Endodermal cell (in vitro differentiated cells): ENCODE results near the gene PRPF38B. TPM values are rescaled to one million over a fixed set of nuclear protein-coding genes. Genes with fewer than 3 reads are reported as not detected.
"Not testable (repeated sequence)": the region's sequence is repeated elsewhere in the genome, so short reads cannot be mapped to it uniquely, and the experiment has no call there.

ENCODE experiments used
- DNase-seq: peaks from one replicate; pipeline ENCODE4 v3.0.0-alpha.2; 2017
- H3K27ac ChIP-seq: 2 replicates; pipeline ENCODE4 v1.5.1; 2013; ENCODE audit warnings: mild to moderate bottlenecking, low read depth, low read length, moderate library complexity
- H3K27me3 ChIP-seq: 2 replicates; pipeline ENCODE4 v1.6.1; 2013; ENCODE audit warnings: mild to moderate bottlenecking, low read length, moderate library complexity; ENCODE audit not compliant: insufficient read depth, control insufficient read depth, poor library complexity, severe bottlenecking
- H3K36me3 ChIP-seq: 2 replicates; pipeline ENCODE4 v1.7.0; 2013; ENCODE audit warnings: mild to moderate bottlenecking, low read length, moderate library complexity; ENCODE audit not compliant: control insufficient read depth, insufficient read depth
- H3K4me1 ChIP-seq: one replicate; pipeline ENCODE4 v1.7.0; 2013; ENCODE audit warnings: low read length; ENCODE audit not compliant: control insufficient read depth, insufficient read depth
- H3K4me3 ChIP-seq: 2 replicates; pipeline ENCODE4 v1.5.1; 2013; ENCODE audit warnings: mild to moderate bottlenecking, low read length, moderate library complexity
- H3K9ac ChIP-seq: 2 replicates; pipeline ENCODE4 v1.6.1; 2013; ENCODE audit warnings: mild to moderate bottlenecking, low read length, moderate library complexity; ENCODE audit not compliant: poor library complexity, severe bottlenecking; ENCODE audit errors: extremely low read depth
- H3K9me3 ChIP-seq: 2 replicates; pipeline ENCODE4 v1.6.1; 2013; ENCODE audit warnings: mild to moderate bottlenecking, low read length, moderate library complexity; ENCODE audit not compliant: control insufficient read depth
- H3K27ac Mint-ChIP-seq: 2 replicates; pipeline ENCODE4 v1.8.0; 2020; ENCODE audit warnings: mixed read lengths
- H3K27me3 Mint-ChIP-seq: 2 replicates; pipeline ENCODE4 v1.8.0; 2021; ENCODE audit warnings: mild to moderate bottlenecking, mixed read lengths; ENCODE audit not compliant: insufficient read depth
- H3K36me3 Mint-ChIP-seq: 2 replicates; pipeline ENCODE4 v1.8.0; 2020; ENCODE audit warnings: low read depth, mixed read lengths
- H3K4me1 Mint-ChIP-seq: 2 replicates; pipeline ENCODE4 v1.8.0; 2020; ENCODE audit warnings: mixed read lengths
- H3K4me3 Mint-ChIP-seq: 2 replicates; pipeline ENCODE4 v1.8.0; 2020; ENCODE audit warnings: mild to moderate bottlenecking, moderate library complexity, mixed read lengths
- H3K9me3 Mint-ChIP-seq: 2 replicates; pipeline ENCODE4 v1.8.0; 2020; ENCODE audit warnings: mild to moderate bottlenecking, mixed read lengths
- CTCF ChIP-seq: fragments of 200-600 bp; sonication (generic); conservative IDR thresholded peaks from 2 replicates; pipeline ENCODE4 v1.5.0; 2021; ENCODE audit warnings: antibody characterized with exemption, mild to moderate bottlenecking
- WGBS, 2 experiments: methylation state at CpG; one replicate each; pipeline versions ENCODE4 v1.1.5 to v1.1.7; 2013; ENCODE audit warnings: missing lambda C conversion rate in 2 of 2, mixed read lengths in 1 of 2; ENCODE audit not compliant: insufficient coverage in 1 of 2, insufficient read length in 1 of 2; 5-methylcytosine and 5-hydroxymethylcytosine counted together
- total RNA-seq, 2 donors: library from RNA; stranded (reverse); fragmentation: NEBNext Ultra II Directional in 1 of 2; extraction: Animal tissue kit (Norgen Biotek cat#: 25700) in 1 of 2; gene quantifications; 2 replicates in 1 of 2; 3 replicates in 1 of 2; pipeline ENCODE4 v1.2.1, GENCODE V29; 2021

PRPF38B gene
- total RNA-seq, 2 donors from 2014 or later, result 45.0 to 47.3 TPM

GRCh38 chr1:108665067-108665466 is 27.0 kb upstream of the PRPF38B start:
- Histone ChIP-seq H3K27ac (no peak overlapping the region), H3K36me3 (no peaks in the 10 kb centered on the region), H3K9ac (no peak overlapping the region), H3K4me3 (no peak overlapping the region), H3K27me3 (peaks cover 26% of the 10 kb centered on the region), H3K9me3 (peaks cover 12% of the 10 kb centered on the region), H3K4me1 (no peaks in the 10 kb centered on the region)
- Mint-ChIP-seq H3K36me3 (no peaks in the 10 kb centered on the region), H3K27ac (no peak overlapping the region), H3K4me3 (no peak overlapping the region), H3K27me3 (peaks cover 24% of the 10 kb centered on the region), H3K9me3 (peaks cover 16% of the 10 kb centered on the region), H3K4me1 (no peaks in the 10 kb centered on the region)
- DNase-seq, result no peak
- 70% methylated on average over 2 of the region's 2 CpGs; no CpG with 5 or more reads in 1 of the 2 experiments for whole genome bisulfite sequencing, 2 experiments
- TF ChIP-seq CTCF, result no peak

GRCh38 chr1:108665771-108666170 is 26.3 kb upstream of the PRPF38B start:
- Histone ChIP-seq H3K27ac (no peak overlapping the region), H3K9me3 (peaks cover 12% of the 10 kb centered on the region), H3K9ac (no peak overlapping the region), H3K4me3 (no peak overlapping the region), H3K36me3 (no peaks in the 10 kb centered on the region), H3K27me3 (peaks cover 26% of the 10 kb centered on the region), H3K4me1 (no peaks in the 10 kb centered on the region)
- Mint-ChIP-seq H3K9me3 (peaks cover 13% of the 10 kb centered on the region), H3K4me3 (no peak overlapping the region), H3K27me3 (peaks cover 20% of the 10 kb centered on the region), H3K4me1 (no peaks in the 10 kb centered on the region), H3K27ac (no peak overlapping the region), H3K36me3 (no peaks in the 10 kb centered on the region)
- no peak for DNase-seq
- 80% methylated on average over 1 of the region's 1 CpG; no CpG with 5 or more reads in 1 of the 2 experiments for WGBS, 2 experiments
- TF ChIP-seq CTCF, result no peak

GRCh38 chr1:108667422-108667821 is 24.7 kb upstream of the PRPF38B start:
- not testable (repeated sequence) for H3K4me3 ChIP-seq, H3K27ac Mint-ChIP-seq, H3K4me1 ChIP-seq, H3K27ac ChIP-seq, H3K9ac ChIP-seq, H3K36me3 ChIP-seq, H3K36me3 Mint-ChIP-seq, DNase-seq, H3K9me3 ChIP-seq, H3K4me3 Mint-ChIP-seq, H3K4me1 Mint-ChIP-seq
- 94 to 97% methylated on average over 6 to 28 of the region's 28 CpGs for WGBS, 2 experiments
- H3K27me3 Mint-ChIP-seq, result peaks cover 13% of the 10 kb centered on the region
- H3K9me3 Mint-ChIP-seq, result peaks cover 12% of the 10 kb centered on the region
- peaks cover 12% of the 10 kb centered on the region for H3K27me3 ChIP-seq

GRCh38 chr1:108668777-108669176 is 23.3 kb upstream of the PRPF38B start:
- DNase-seq, result no peak
- H3K27me3 Mint-ChIP-seq, result peaks cover 2% of the 10 kb centered on the region
- H3K9me3 Mint-ChIP-seq, result peaks cover 12% of the 10 kb centered on the region
- no peaks in the 10 kb centered on the region for H3K36me3 Mint-ChIP-seq
- Histone ChIP-seq H3K36me3 (no peaks in the 10 kb centered on the region), H3K4me3 (no peak overlapping the region), H3K4me1 (no peaks in the 10 kb centered on the region), H3K27ac (no peak overlapping the region), H3K9ac (no peak overlapping the region), H3K27me3 (no peaks in the 10 kb centered on the region), H3K9me3 (peaks cover 5% of the 10 kb centered on the region)
- H3K4me3 Mint-ChIP-seq, result no peak overlapping the region
- no peak overlapping the region for H3K27ac Mint-ChIP-seq
- no peaks in the 10 kb centered on the region for H3K4me1 Mint-ChIP-seq
- TF ChIP-seq CTCF, result no peak
